HG02943 (cell line): ENCODE results near the gene PGC.

ENCODE experiments used
- ATAC-seq: cut with Tn5 transposase; IDR thresholded peaks from one replicate; pipeline ENCODE4 v1.9.1; 2021; ENCODE audit warnings: mild to moderate bottlenecking, low read depth, moderate library complexity; ENCODE audit not compliant: unreplicated experiment

Gene PGC

DNA sequence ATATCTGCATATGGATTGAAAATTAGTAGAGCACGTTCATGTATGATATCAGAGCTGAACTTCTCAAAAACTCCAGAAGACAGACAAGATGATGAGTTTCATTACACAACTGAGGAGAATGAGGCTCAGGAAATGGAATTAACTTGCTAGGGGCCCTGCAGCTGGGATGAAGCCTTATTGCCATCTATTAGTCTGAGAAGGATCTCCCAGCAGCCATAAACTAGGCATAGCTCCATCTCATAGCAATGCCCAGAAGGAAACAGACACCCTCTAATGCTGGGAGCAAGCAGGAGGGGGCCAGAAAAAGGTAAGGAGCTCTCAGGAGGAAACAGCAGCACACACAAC is 29.8 kb downstream of the PGC start:
- no peak for ATAC-seq

DNA sequence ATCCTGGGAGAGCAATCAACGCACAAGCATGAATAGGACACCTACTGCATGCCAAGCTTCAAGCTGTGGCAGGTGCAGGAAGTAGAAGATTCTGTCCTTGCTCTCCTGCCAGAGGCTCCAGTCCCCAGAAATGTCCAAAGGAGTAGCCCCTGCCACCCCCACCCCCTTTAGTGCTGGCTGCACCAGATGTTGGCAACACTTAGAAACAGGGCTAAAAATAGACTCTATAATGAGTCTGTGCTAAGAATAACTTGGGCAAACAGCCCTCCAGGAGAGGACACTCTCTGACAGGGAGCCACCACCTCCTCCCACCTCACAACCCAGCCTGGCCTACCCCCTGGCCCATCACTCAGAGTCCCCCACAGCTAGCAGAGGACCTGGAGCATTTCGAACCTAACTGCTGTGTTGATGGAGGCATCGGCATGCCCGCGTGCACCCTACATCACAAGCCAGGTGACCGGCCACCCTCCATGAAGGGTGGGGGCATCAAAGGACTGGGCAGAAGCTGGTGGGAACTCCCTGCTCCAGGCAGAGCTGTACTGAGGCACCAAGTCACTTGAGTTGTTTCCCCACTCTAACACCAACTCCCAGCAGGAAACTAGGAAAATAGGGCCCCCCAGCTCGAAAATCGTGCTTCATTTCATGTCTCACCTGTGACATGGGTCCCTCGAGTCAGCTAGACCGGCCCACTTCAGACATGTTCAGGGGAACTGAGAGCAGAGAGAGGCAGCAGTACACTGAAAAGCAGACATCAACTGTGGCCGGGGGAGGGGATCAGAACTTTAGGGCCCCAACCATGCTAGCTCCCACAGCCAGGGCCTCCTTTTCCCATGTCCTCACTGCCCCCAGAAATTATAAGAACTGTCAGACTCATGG is 30.4 kb downstream of the PGC start:
- no peak for ATAC-seq

DNA sequence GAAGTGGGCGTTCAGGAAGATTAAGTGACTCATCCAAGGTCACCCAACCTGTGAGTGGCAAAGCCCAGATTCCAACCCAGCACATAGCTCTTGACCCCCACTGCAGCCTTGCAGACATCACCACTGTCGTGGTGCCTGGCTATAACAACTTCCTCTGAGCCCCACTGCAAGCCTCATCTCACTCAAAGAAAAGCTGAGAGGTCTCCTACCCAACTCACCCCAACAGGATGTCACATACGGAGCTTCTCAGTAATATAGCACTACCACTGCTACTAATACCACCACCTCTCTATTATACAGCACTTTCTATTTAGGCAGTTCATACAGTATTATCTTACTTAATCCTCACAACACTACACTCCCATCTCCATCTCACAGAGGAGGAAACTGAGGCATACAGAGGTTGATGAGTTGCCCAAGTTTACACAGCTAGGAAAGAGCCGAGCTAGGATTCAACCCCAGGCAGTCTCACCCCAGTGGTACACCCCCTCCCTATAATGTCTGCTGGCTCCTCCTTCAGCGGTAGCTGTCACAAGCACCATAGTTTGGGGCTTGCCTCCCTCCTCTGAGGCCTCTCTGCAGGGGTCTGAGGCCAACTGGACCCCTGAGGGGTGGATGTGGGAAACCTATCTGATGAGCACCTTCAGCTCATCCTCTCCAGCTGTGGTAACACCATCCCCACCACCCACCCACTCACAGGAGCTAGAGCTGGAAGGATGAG is 31.2 kb downstream of the PGC start:
- ATAC-seq: no peak

DNA sequence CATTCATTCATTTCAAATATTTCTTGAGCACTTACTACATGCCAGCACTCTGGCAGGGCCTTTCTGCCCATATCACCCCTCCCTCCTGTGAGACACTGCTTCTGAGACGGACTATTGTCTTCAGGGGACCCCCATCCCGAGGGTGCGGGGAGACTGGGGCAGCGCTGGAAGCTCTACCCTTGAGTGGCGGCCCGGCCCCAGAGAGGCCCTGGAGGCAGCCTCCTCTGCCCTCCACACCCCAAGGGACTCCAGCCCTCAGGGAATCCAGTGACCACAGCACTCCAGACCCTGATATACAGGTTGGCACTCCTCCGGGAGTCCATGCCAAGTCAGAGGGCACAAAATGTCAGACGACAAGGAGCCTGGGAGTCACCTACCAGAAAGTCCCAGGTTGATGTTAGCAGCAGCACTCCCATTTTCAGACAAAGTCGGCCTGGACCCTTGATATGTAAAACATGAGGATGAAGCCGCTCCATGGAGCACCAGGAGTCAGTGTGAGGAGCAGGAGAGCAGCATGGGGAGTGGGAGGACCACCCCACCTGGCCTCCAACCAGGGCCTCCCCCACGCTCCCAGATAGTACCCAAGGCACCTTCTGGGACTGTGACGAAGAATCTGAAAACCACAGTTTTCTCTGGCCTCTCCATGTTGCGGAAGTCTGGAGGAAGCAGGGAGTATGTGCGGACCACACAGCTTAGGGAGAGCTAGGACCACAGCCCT is 32.5 kb downstream of the PGC start:
- ATAC-seq: no peak

DNA sequence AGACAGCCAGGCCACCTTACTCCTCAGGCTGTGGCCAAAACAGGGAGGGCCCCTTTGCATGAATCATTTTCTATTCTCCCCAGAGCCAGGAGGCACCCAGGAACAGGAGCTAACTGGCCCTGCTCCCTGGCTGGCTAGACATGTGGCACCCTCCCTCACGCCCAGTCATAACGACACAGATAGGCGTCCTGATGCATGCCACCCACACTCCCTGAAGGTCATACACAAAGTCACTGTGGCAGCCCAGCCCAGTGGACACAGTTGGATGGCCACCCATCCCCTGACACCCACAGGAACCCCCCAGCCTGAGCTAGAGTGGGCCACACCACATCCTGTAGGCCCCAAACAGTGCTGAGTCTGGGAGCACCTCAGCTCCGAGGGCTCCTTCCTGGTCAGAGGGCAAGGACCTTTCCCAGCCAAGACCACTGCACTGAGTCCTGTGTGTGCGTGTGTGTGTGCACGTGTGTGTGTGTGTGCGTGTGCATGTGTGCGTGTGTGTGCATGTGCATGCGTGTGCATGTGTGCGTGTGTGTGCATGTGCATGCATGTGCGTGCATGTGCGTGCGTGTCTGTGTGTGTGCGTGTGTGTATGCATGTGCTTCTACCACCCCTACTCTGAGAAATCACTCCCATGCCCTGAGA is 33.4 kb downstream of the PGC start:
- peak; percentile 62 for ATAC-seq

DNA sequence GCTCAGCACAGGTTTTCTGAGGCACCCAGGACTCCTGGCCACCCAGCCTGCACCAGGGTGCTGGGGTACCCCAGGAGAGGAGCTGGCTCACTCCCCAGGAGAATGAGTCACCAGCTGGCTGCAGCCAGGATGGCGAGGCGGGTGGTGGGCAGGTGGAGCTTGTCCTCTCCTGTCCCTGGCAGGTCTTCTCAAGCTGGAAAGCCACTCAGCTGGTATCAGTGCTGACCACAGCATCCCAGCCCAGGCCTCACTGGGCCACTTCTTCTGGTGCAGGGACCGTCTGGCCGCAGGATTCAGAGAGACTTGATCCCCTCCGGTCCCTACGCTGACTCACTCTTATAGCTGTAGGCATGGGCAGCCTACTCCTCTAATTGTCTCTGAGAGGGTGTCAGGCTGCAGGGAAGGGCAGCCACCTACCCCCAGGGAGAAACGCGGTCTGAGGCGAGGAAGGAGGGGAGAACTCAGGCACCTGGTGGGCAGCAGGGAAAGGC is 34.0 kb downstream of the PGC start:
- ATAC-seq: peak; percentile 18

DNA sequence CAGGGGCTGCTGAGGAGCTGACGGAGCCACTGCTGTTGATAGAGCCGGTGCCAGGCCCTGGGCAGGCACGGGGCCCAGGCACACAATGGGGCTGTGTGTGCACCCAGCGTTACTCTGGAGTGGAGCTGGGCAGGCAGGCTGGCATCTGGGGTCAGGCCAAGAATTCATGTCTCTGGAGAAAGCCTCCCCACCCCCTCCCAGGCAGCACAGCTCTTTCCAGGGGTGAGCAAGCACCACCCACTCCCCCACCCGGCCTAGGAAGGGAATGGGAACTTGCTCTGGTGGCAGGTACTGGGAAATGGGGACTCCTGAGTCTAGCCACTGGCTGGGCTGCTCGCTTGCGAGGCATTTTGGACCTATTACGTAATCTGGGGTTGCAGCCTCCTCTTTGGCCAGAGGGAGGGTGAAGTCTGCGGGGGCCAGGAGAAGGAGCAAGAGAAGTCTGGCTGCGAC is 34.5 kb downstream of the PGC start:
- no peak for ATAC-seq

DNA sequence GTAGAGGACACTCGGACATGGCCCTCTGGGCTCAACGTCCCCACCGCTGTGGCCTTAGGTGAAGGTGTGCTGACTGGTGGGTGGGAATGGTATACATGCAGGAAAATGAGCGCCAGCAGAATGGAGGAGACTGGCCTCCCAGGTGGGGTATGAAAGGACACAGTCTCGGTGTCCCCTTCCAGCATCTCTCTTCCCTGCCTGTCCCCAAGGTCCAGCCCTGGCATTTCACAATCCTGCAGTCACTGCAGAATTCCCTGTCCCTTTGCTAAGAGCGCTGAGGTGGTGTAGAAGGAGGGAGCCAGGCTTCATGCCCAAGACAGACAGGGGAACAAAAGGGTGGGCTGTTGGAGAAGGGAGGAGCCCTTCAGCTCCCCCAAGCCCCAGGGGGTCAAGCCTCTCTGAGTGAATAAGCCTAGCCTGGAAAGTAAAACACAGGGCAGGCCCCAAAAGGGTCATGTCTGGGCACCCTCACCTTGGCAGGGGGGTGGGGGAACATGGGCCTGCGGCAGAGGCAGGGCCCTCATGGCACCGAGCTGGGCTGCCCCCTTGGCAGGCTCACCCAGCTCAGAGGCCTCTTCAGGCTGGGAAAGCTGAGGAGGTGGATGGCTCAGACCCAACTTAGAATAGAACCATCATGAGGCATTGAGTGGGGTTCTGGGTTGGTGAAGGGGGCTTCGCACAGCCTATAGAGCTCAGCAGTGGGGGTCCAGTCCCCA is 35.7 kb downstream of the PGC start:
- no peak for ATAC-seq

DNA sequence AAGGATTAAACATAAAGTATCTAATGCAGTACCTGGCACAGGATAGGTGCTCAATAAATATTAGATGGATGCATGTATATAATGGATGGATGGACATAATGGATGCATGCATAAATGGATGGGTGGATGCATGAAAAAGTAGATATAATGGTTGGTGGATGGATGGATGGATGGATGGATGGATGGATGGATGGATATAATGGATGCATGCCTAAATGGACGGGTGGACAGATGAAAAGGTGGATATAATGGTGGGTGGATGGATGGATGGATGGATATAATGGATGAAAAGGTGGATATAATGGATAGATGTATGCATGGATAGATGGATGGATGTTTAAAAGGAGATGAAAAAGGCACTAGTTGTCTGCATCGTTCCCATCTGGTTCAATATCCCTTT is 37.8 kb downstream of the PGC start:
- ATAC-seq: no peak

DNA sequence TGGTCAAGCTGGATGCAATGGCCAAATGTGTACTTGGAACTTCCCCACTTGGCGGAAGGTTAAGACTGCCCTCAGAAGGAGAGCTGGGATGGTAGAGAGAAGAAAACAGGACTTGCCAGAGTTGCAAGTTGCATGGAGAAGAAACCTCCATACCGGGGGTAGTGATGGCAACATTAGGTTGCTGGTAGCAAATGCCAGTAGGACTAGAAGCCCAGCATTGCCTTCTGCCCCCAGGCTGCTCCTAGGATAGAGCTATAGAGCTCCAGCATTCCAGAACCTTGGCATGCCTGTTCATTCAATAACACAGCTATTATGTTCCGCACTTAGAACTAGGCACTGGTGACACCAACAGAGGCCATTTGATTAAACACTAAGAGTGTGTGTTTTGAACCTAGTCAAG is 38.3 kb downstream of the PGC start:
- ATAC-seq: no peak

DNA sequence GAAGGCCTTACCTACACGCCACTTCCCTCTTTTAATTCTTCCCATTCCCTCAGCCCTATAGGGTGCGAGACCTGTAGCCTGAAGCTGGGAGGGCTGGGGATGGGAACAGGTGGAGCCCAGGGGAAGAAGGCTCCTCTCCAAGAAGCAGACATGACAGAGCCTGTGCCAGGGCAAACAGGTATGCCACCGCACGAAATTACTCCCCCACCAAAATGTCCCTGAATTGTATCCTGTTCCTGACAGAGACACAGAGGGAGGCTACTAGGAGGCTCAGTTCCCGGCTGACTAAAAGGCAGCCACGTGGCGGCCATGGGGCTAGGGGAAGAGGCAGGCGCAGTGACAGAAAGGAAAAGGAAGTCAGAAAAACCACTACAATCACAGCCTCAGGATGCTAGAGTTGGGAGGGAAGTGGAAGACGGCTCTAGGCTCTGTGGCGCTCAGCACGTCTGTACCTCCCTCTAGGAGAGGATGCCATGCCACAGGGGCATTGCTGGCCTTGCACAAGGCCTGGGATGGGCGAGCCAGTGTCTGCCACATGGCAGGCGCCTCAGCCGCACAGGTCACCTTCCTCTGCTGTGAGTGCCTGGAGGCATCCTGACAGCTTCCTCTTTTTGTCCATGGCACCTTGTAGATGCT is 39.5 kb downstream of the PGC start:
- ATAC-seq: no peak

DNA sequence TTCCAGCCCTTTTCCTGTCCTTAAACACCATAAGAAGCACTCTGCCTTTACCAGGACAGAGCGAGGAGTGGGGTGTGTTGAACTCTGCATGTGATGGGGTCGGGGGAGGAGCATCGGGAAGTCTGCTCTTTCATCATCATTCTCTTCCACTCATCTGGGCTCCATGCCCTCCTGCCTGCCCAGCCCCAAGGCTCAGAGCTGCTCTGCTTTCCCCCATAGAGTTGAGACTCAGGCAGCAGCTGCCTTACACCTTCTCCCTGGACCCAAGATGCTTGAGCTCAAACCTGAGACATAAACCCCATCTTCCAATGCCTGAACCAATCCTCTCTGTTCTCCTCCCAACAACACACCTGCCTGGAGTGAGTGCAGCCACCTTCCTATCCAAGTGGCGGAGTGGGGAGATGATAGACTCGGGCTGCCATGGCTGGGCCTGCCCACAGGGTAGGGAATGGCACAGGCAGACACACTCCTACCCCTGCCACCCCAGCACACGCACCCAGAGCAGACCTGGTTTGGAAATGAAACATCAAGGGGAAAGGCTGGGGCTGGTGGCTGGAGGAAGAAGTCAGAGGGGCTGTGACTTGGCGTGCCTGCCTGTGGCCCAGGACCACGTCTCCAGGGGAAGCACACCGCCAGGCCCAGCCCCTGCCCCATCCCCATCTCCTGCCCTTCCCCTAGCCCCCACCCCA is 40.2 kb downstream of the PGC start:
- no peak for ATAC-seq

DNA sequence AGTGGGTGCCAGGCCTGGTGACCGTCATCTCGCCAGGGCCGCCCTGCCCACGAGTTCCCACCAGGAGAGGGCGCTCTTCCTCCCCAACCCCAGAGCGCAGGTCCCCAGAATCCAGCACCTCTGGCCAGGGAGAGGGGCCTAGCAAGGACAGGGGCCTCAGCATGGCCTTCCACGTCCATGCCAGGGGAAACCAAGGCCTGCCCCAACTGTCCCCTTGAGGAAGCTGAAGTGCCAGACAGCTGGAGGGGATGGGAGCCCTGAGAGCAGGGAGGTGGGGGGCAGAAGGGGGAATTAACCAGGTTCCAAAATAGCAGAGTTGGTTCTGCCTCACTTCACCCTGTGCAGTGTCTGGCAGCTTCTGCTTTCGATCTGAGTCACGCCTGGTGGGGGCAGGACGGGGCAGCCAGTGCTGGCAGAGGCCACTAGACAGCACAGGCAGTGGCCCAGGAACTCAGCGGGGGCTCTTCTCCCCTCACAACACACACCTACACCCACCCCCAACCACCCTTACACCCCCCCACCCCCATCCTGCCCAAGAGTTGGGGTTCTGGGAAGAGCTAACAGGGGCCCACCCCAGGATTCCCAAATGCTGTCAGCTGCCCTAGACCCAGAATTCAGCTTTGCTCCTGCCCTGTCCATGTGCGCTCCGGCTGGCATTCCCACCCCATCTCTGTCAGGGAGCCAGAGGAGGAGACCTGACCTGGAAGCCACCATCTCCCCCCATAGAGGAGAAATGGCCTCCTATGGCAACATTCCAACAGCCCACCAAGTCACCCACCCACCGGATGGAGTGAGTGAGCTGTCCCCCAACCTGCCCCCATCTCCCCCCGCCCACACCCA is 41.0 kb downstream of the PGC start:
- ATAC-seq: peak; percentile 74

DNA sequence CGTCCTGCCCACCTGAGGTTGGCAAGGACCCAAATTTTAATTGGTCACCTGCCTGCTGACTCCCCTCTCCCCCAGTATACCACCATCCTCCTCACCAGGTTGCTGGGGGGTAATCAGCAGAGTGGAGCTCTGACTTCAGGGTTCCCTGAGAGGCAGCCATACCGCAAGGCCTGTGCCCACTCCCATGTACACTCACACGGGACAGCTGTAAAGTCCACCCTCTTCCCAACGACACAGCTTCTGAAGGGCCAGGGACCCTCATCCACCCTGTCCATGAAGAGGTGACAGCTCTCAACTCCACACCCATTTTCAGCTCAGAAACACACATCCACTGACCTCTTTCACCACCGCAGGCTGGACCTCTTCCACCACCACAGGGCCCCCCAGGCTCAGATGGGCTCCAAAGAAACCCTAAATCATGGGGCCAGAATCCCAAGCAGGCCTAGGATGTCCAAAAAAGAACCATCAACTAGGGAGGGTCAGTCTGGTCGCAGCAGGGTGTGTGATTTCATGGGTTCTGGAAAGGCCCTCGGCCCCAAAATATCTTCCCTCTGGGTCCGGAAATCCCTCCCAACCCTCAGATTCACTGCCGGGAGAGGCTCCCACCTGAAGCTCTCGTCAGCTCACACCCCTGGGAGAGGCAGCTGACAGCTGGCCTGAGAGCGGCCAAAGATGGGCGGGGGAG is 41.7 kb downstream of the PGC start:
- no peak for ATAC-seq

DNA sequence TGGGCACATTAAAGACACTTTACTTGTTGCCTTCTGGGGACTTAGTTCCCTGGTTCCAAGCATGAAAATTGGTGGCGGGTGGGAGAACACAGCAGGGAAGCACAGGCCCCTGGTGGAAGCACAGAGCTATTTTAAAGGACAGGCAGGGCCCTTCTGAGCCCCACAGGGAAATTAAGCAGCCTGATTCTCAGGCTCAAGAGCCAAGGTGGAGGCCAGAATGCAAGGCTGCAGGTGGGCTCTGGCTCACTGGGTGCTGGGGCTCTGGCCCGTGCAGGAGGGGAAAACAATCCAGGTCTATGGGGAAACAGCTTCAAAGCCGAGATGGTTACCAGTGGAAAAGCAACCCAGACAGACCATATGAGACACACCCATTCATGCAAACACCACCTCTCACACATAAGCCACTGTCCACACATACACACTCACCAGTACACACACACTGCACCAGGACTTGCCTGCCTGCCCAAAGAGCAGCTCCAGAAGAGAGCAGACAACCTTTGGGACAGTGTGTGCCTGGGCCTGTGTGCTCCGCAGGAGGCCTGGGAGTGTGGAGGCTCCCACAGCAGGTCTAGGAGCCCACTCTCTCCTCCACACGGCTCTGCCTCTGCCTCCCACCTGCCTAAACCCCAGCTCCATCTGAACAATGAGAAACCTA is 42.4 kb downstream of the PGC start:
- ATAC-seq: no peak

DNA sequence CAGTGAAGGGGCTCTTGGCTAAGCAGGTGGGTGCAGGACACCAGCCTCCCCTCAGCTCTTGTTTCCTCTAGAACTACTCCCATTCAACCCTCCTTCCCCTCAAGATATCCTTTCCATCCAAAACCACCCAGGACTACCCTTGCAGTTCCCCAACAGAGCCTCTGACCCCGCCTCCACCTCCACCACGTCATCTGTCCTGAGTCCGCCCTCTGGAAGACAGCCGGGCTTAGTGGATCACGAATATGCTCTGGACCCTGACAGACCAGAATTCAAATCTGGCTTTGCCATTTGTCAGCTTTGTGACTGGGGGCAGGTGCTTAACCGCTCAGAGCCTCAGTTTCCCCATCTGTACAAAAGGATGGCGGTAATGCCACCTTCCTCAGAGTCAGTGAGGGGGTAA is 43.2 kb downstream of the PGC start:
- ATAC-seq: no peak
